ENCODE measurements around the gene IL18RAP. TPM values are rescaled to one million over a fixed set of nuclear protein-coding genes. Genes with fewer than 3 reads are reported as not detected.

Gene IL18RAP
- total and polyA plus RNA-seq, 2 experiments from 2014 or later = not detected

DNA sequence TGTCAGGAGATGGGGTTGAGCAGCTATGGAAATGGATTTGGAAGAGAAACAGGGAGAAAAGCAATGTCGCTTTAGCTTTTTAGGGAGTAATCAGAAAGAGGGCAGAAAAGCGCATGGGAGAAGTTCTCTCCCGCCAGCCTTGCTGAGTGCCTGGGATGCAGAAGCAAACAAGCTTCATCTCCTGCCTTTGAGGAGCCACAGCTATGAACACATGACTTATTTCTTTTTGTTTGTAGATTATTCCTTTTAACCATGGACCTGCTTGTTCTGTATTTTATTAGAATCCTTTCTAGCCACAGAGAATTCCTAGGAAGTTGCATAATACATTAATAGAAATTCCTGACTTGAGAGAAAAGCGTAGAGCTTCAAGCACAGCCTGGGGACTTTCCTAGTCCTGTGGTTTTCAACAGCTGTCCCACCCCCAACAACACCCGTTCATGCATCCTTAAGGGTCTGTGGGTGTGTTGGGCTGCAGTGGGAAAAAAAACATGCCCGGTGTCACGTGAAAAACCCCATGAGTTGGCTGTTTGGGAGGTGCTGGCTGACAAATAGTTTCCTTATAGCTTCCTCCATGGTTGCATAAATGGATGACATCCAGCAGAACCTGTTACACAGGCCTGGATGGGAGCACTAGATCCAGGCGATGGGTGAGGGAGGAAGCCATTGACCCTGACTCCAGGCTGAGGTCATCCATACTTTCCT lies 65.0 kb downstream of the IL18RAP start (continued):
- TF ChIP-seq CTCF (conservative IDR thresholded peaks at IDR 0.05; ENCODE audit: low read depth in 2 of 2) = no peak
- no peak for TF ChIP-seq ZNF331 (CRISPR knock-in tag; IDR thresholded peaks at IDR 0.05; ENCODE audit: low read depth)
- TF ChIP-seq STAT1 (IDR thresholded peaks at IDR 0.05; ENCODE audit: unreplicated experiment) = no peak
- no peak for TF ChIP-seq EZH2phosphoT487 (IDR thresholded peaks at IDR 0.05; ENCODE audit: unreplicated experiment)

GRCh38 chr2:102489646-102490045 lies 66.7 kb downstream of the IL18RAP start:
- peak; percentile 16 for DNase-seq (ENCODE audit: low spot score)
- Histone ChIP-seq H3K27me3 (ENCODE audit: insufficient read depth) (no peaks in the 10 kb centered on the region), H3K79me2 (replicated peaks; ENCODE audit: insufficient read depth) (no peaks in the 10 kb centered on the region), H3K27ac (ENCODE audit: low read depth) (no peak overlapping the region), H3K4me1 (ENCODE audit: insufficient read depth) (peaks cover 4% of the 10 kb centered on the region; the same call in 1 of the 2 replicates), H4K20me1 (replicated peaks; ENCODE audit: insufficient read depth) (no peaks in the 10 kb centered on the region), H3K4me3 (no peak overlapping the region), H3K9me2 (ENCODE audit: insufficient read depth) (peaks cover 22% of the 10 kb centered on the region), H3F3A (replicated peaks; ENCODE audit: low read depth) (no peaks in the 10 kb centered on the region), H2AFZ (no peak overlapping the region), H3K36me3 (ENCODE audit: insufficient read depth) (no peaks in the 10 kb centered on the region), H3K4me2 (peak overlapping the region; percentile 13)
- Mint-ChIP-seq H3K4me1 (peaks cover 18% of the 10 kb centered on the region), H3K27ac (no peak overlapping the region), H3K27me3 (ENCODE audit: insufficient read depth, low read depth, poor library complexity) (peaks cover 5% of the 10 kb centered on the region), H3K36me3 (ENCODE audit: low read depth) (peaks cover 2% of the 10 kb centered on the region; the same call in 2 of the 3 replicates), H3K9me3 (peaks cover 14% of the 10 kb centered on the region; the same call in 2 of the 3 replicates), H3K4me3 (no peak overlapping the region; the same call in 2 of the 3 replicates)
- ATAC-seq = no peak; the same call in 2 of the 3 replicates
- TF ChIP-seq CTCF (conservative IDR thresholded peaks at IDR 0.05; ENCODE audit: low read depth in 2 of 2) (no peak), JUNB (IDR thresholded peaks at IDR 0.05; ENCODE audit: unreplicated experiment) (no peak), ETS1 (IDR thresholded peaks at IDR 0.05) (no peak), ZNF331 (CRISPR knock-in tag; IDR thresholded peaks at IDR 0.05; ENCODE audit: low read depth) (no peak), CREB1 (CRISPR knock-in tag; IDR thresholded peaks at IDR 0.05; ENCODE audit: low read depth) (no peak), NANOG (IDR thresholded peaks at IDR 0.05; ENCODE audit: borderline replicate concordance) (no peak)
- TF ChIP-seq, protein P1, sequence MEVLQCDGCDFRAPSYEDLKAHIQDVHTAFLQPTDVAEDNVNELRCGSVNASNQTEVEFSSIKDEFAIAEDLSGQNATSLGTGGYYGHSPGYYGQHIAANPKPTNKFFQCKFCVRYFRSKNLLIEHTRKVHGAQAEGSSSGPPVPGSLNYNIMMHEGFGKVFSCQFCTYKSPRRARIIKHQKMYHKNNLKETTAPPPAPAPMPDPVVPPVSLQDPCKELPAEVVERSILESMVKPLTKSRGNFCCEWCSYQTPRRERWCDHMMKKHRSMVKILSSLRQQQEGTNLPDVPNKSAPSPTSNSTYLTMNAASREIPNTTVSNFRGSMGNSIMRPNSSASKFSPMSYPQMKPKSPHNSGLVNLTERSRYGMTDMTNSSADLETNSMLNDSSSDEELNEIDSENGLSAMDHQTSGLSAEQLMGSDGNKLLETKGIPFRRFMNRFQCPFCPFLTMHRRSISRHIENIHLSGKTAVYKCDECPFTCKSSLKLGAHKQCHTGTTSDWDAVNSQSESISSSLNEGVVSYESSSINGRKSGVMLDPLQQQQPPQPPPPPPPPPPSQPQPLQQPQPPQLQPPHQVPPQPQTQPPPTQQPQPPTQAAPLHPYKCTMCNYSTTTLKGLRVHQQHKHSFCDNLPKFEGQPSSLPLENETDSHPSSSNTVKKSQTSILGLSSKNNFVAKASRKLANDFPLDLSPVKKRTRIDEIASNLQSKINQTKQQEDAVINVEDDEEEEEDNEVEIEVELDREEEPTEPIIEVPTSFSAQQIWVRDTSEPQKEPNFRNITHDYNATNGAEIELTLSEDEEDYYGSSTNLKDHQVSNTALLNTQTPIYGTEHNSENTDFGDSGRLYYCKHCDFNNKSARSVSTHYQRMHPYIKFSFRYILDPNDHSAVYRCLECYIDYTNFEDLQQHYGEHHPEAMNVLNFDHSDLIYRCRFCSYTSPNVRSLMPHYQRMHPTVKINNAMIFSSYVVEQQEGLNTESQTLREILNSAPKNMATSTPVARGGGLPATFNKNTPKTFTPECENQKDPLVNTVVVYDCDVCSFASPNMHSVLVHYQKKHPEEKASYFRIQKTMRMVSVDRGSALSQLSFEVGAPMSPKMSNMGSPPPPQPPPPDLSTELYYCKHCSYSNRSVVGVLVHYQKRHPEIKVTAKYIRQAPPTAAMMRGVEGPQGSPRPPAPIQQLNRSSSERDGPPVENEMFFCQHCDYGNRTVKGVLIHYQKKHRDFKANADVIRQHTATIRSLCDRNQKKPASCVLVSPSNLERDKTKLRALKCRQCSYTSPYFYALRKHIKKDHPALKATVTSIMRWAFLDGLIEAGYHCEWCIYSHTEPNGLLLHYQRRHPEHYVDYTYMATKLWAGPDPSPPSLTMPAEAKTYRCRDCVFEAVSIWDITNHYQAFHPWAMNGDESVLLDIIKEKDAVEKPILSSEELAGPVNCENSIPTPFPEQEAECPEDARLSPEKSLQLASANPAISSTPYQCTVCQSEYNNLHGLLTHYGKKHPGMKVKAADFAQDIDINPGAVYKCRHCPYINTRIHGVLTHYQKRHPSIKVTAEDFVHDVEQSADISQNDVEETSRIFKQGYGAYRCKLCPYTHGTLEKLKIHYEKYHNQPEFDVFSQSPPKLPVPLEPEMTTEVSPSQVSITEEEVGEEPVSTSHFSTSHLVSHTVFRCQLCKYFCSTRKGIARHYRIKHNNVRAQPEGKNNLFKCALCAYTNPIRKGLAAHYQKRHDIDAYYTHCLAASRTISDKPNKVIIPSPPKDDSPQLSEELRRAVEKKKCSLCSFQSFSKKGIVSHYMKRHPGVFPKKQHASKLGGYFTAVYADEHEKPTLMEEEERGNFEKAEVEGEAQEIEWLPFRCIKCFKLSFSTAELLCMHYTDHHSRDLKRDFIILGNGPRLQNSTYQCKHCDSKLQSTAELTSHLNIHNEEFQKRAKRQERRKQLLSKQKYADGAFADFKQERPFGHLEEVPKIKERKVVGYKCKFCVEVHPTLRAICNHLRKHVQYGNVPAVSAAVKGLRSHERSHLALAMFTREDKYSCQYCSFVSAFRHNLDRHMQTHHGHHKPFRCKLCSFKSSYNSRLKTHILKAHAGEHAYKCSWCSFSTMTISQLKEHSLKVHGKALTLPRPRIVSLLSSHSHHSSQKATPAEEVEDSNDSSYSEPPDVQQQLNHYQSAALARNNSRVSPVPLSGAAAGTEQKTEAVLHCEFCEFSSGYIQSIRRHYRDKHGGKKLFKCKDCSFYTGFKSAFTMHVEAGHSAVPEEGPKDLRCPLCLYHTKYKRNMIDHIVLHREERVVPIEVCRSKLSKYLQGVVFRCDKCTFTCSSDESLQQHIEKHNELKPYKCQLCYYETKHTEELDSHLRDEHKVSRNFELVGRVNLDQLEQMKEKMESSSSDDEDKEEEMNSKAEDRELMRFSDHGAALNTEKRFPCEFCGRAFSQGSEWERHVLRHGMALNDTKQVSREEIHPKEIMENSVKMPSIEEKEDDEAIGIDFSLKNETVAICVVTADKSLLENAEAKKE (CRISPR knock-in tag; IDR thresholded peaks at IDR 0.05) = peak; percentile 97

Data from GM23338 (cell line).